HEK293 (cell line): Measurements from ENCODE around the gene DLX5.
"Not testable (repeated sequence)": the region's sequence is repeated elsewhere in the genome, so short reads cannot be mapped to it uniquely, and the experiment has no call there.

Source experiments
- CTCF ChIA-PET: fragments of 350-600 bp; formaldehyde crosslinking; extraction: SDS; loops from one replicate; lab custom pipeline; 2021; ENCODE audit warnings: antibody characterized with exemption; lab: Yijun Ruan, JAX
- POLR2A ChIA-PET: fragments of 300-600 bp; formaldehyde crosslinking; extraction: SDS; loops from one replicate; lab custom pipeline; 2020; ENCODE audit warnings: antibody characterized with exemption, inconsistent platforms; lab: Yijun Ruan, JAX
- H3K27ac ChIP-seq: fragments of 200-500 bp; sonication (Bioruptor generic); 2 replicates; pipeline ENCODE4 v1.5.1; 2014; ENCODE audit warnings: low read depth, low read length, control low read depth, inconsistent platforms; ENCODE audit errors: extremely low read depth
- H3K36me3 ChIP-seq, 2 experiments: fragments of 200-500 bp in 1 of 2; sonication (Bioruptor generic) in 1 of 2; 1 replicate in 1 of 2; 2 replicates in 1 of 2; pipeline ENCODE4 v1.5.1; 2014 to 2017; ENCODE audit warnings: inconsistent platforms in 2 of 2, low read length in 2 of 2; ENCODE audit not compliant: control insufficient read depth in 2 of 2, insufficient read depth in 1 of 2
- H3K4me1 ChIP-seq: fragments of 200-500 bp; sonication (Bioruptor generic); 2 replicates; pipeline ENCODE4 v1.5.1; 2014; ENCODE audit warnings: mild to moderate bottlenecking, low read length, inconsistent platforms; ENCODE audit not compliant: control insufficient read depth, insufficient read depth
- H3K4me3 ChIP-seq: 2 replicates; pipeline ENCODE4 v1.5.1; 2011; ENCODE audit warnings: low read depth, mild to moderate bottlenecking, control low read depth, low read length, moderate library complexity
- H3K9me3 ChIP-seq: fragments of 200-500 bp; sonication (Bioruptor generic); 2 replicates; pipeline ENCODE4 v1.5.1; 2014; ENCODE audit warnings: low read depth, low read length, inconsistent platforms; ENCODE audit not compliant: control insufficient read depth, insufficient read depth
- BCL11A ChIP-seq: fragments of 450-650 bp; formaldehyde crosslinking; IDR thresholded peaks from 2 replicates; pipeline ENCODE4 v1.5.1; 2016; ENCODE audit warnings: low read depth, missing biosample characterization, missing genetic modification characterization
- GLIS2 ChIP-seq: fragments of 450-650 bp; formaldehyde crosslinking; IDR thresholded peaks from 2 replicates; pipeline ENCODE4 v1.5.1; 2016; ENCODE audit warnings: missing biosample characterization, missing genetic modification characterization
- HOXD13 ChIP-seq: sonication (generic); formaldehyde crosslinking; IDR thresholded peaks from 2 replicates; pipeline ENCODE4 v1.8.0; 2022; ENCODE audit warnings: missing genetic modification reagents, borderline replicate concordance
- IKZF3 ChIP-seq: fragments of 450-650 bp; IDR thresholded peaks from 2 replicates; pipeline ENCODE4 v1.5.0; 2018; ENCODE audit warnings: missing biosample characterization, mild to moderate bottlenecking, missing genetic modification characterization, moderate library complexity
- KLF1 ChIP-seq: fragments of 450-650 bp; formaldehyde crosslinking; IDR thresholded peaks from 2 replicates; pipeline ENCODE4 v1.5.1; 2016; ENCODE audit warnings: missing biosample characterization, missing genetic modification characterization
- MEIS1 ChIP-seq: sonication (generic); formaldehyde crosslinking; IDR thresholded peaks from 2 replicates; pipeline ENCODE4 v1.8.1; 2022; ENCODE audit warnings: missing genetic modification reagents, mild to moderate bottlenecking, borderline replicate concordance
- OVOL3 ChIP-seq: fragments of 450-650 bp; formaldehyde crosslinking; IDR thresholded peaks from 2 replicates; pipeline ENCODE4 v1.5.1; 2016; ENCODE audit warnings: missing biosample characterization, missing genetic modification characterization
- PRDM1 ChIP-seq: fragments of 450-650 bp; formaldehyde crosslinking; IDR thresholded peaks from 2 replicates; pipeline ENCODE4; 2016; ENCODE audit warnings: missing biosample characterization, missing genetic modification characterization
- SP3 ChIP-seq: fragments of 450-650 bp; formaldehyde crosslinking; IDR thresholded peaks from 2 replicates; pipeline ENCODE4 v1.5.1; 2016; ENCODE audit warnings: missing biosample characterization, missing genetic modification characterization
- WT1 ChIP-seq: fragments of 450-650 bp; formaldehyde crosslinking; IDR thresholded peaks from 2 replicates; pipeline ENCODE4 v1.5.1; 2016; ENCODE audit warnings: missing biosample characterization, missing genetic modification characterization
- YY2 ChIP-seq: fragments of 450-650 bp; formaldehyde crosslinking; IDR thresholded peaks from 2 replicates; pipeline ENCODE4 v1.5.1; 2016; ENCODE audit warnings: missing biosample characterization, missing genetic modification characterization
- ZEB2 ChIP-seq: fragments of 450-650 bp; formaldehyde crosslinking; IDR thresholded peaks from 2 replicates; pipeline ENCODE4 v1.5.1; 2016; ENCODE audit warnings: missing biosample characterization, missing genetic modification characterization
- ZNF112 ChIP-seq: fragments of 450-650 bp; formaldehyde crosslinking; IDR thresholded peaks from 2 replicates; pipeline ENCODE4 v1.5.0; 2017; ENCODE audit warnings: missing biosample characterization, missing genetic modification characterization
- ZNF114 ChIP-seq: fragments of 450-650 bp; formaldehyde crosslinking; IDR thresholded peaks from 2 replicates; pipeline ENCODE4 v1.5.0; 2017; ENCODE audit warnings: missing biosample characterization, missing genetic modification characterization
- ZNF140 ChIP-seq: fragments of 450-650 bp; formaldehyde crosslinking; IDR thresholded peaks from 2 replicates; pipeline ENCODE4 v1.5.1; 2016; ENCODE audit warnings: missing biosample characterization, missing genetic modification characterization
- ZNF155 ChIP-seq: fragments of 450-650 bp; formaldehyde crosslinking; IDR thresholded peaks from 2 replicates; pipeline ENCODE4 v1.5.1; 2016; ENCODE audit warnings: missing biosample characterization, missing genetic modification characterization
- ZNF174 ChIP-seq: fragments of 450-650 bp; formaldehyde crosslinking; IDR thresholded peaks from 2 replicates; pipeline ENCODE4 v1.5.0; 2017; ENCODE audit warnings: missing biosample characterization, mild to moderate bottlenecking, missing genetic modification characterization
- ZNF211 ChIP-seq: fragments of 450-650 bp; formaldehyde crosslinking; IDR thresholded peaks from 2 replicates; pipeline ENCODE4 v1.5.1; 2016; ENCODE audit warnings: low read depth, missing biosample characterization, missing genetic modification characterization
- ZNF24 ChIP-seq: fragments of 450-650 bp; formaldehyde crosslinking; IDR thresholded peaks from 2 replicates; pipeline ENCODE4 v1.5.1; 2016; ENCODE audit warnings: missing biosample characterization, missing genetic modification characterization
- ZNF292 ChIP-seq: fragments of 450-650 bp; formaldehyde crosslinking; IDR thresholded peaks from 2 replicates; pipeline ENCODE4 v1.5.1; 2016; ENCODE audit warnings: low read depth, missing biosample characterization, missing genetic modification characterization, borderline replicate concordance
- ZNF560 ChIP-seq: fragments of 450-650 bp; formaldehyde crosslinking; IDR thresholded peaks from 2 replicates; pipeline ENCODE4 v1.5.1; 2017; ENCODE audit warnings: missing biosample characterization, missing genetic modification characterization, borderline replicate concordance
- ZNF571 ChIP-seq: fragments of 450-650 bp; formaldehyde crosslinking; IDR thresholded peaks from 2 replicates; pipeline ENCODE4 v1.5.0; 2017; ENCODE audit warnings: missing biosample characterization, missing genetic modification characterization
- ZNF664 ChIP-seq: fragments of 450-650 bp; formaldehyde crosslinking; IDR thresholded peaks from 2 replicates; pipeline ENCODE4 v1.5.1; 2016; ENCODE audit warnings: missing biosample characterization, missing genetic modification characterization
- ZNF792 ChIP-seq: fragments of 450-650 bp; formaldehyde crosslinking; IDR thresholded peaks from 2 replicates; pipeline ENCODE4 v1.5.1; 2016; ENCODE audit warnings: missing biosample characterization, missing genetic modification characterization
- ZXDB ChIP-seq: fragments of 450-650 bp; formaldehyde crosslinking; IDR thresholded peaks from 2 replicates; pipeline ENCODE4 v1.5.1; 2016; ENCODE audit warnings: missing biosample characterization, missing genetic modification characterization
- TF ChIP-seq, protein P1 (sequence below): fragments of 450-650 bp; formaldehyde crosslinking; optimal IDR thresholded peaks from 2 replicates; pipeline ENCODE3; 2016; ENCODE audit warnings: missing biosample characterization, mild to moderate bottlenecking, missing genetic modification characterization
- TF ChIP-seq, protein P2 (sequence below): fragments of 450-650 bp; formaldehyde crosslinking; IDR thresholded peaks from 2 replicates; pipeline ENCODE4 v1.5.1; 2017; ENCODE audit warnings: missing biosample characterization, missing genetic modification characterization
- TF ChIP-seq, protein P3 (sequence below): fragments of 450-650 bp; formaldehyde crosslinking; IDR thresholded peaks from 2 replicates; pipeline ENCODE4 v1.5.1; 2016; ENCODE audit warnings: missing biosample characterization, missing genetic modification characterization

Gene DLX5

DNA sequence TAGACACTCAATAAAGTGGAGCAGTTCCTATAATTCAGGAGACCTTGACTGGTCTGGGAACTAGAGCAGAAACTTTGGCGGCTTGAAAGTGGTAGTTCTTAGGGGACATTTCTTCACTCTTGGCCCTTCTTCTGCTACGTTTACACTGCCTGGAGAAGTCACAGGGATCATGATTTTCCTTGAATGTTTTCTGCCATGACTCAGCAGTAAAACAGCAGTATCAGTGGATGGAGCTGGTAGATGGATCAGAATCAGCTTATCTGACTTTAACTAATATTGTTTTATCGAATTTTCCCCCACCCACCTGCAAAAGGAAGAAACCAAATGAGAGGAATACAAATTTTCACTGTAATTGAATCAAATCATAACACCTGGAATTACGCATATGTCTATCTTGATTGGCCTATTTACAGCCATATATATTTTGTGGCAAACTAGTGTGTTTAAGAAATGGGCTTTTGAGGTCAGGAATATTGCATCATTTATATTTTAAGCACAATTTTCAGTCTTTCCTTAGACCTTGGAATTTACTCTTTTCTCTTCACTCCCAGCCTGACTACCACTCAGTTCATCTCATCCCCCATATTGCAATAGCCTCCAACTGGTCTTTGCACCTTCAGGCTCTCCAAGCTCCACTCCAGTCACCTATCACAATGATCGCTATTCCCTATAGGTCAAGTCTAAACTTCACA lies 14.9 kb upstream of the DLX5 start:
- Histone ChIP-seq H3K27ac (no peak overlapping the region), H3K4me3 (no peak overlapping the region)
- CTCF ChIA-PET, result no interaction called here
- TF ChIP-seq ZNF112 (tag by site-specific recombination), result no peak
- TF ChIP-seq PRDM1 (tag by site-specific recombination), result no peak
- TF ChIP-seq, all 188 proteins: peak for 0
- Histone ChIP-seq H3K4me1 (no peaks in the 10 kb centered on the region), H3K9me3 (no peaks in the 10 kb centered on the region), H3K36me3 (no peaks in the 10 kb centered on the region)
- POLR2A ChIA-PET, result no interaction called here

DNA sequence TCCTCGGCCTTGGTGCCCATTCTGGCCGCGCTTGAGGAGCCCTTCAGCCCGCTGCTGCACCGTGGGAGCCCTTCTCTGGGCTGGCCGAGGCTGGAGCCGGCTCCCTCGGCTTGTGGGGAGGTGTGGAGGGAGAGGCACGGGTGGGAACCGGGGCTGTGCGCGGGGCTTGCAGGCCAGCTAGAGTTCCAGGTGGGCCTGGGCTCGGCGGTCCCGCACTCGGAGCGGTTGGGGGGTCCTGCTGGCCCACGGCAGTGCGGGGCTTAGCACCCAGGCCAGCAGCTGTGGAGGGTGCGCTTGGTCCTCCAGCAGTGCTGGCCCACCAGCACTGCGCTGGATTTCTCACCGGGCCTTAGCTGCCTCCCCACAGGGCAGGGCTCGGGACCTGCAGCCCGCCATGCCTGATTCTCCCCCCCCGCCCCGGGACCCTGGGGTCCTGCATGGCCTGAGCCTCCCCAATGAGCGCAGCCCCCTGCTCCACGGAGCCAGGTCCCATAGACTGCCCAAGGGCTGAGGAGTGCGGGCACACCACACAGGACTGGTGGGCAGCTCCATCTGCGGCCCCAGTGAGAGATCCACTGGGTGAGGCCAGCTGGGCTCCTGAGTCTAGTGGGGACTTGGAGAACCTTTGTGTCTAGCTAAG lies 9.7 kb upstream of the DLX5 start:
- POLR2A ChIA-PET, H3K9me3 ChIP-seq, H3K36me3 ChIP-seq, H3K4me3 ChIP-seq, H3K27ac ChIP-seq, H3K4me1 ChIP-seq: not testable (repeated sequence)
- CTCF ChIA-PET, result interaction anchor here (0.6 kb wide), 1 partner anchor 10 kb away, joined by 3 read pairs; no protein-coding TSS in a partner anchor

DNA sequence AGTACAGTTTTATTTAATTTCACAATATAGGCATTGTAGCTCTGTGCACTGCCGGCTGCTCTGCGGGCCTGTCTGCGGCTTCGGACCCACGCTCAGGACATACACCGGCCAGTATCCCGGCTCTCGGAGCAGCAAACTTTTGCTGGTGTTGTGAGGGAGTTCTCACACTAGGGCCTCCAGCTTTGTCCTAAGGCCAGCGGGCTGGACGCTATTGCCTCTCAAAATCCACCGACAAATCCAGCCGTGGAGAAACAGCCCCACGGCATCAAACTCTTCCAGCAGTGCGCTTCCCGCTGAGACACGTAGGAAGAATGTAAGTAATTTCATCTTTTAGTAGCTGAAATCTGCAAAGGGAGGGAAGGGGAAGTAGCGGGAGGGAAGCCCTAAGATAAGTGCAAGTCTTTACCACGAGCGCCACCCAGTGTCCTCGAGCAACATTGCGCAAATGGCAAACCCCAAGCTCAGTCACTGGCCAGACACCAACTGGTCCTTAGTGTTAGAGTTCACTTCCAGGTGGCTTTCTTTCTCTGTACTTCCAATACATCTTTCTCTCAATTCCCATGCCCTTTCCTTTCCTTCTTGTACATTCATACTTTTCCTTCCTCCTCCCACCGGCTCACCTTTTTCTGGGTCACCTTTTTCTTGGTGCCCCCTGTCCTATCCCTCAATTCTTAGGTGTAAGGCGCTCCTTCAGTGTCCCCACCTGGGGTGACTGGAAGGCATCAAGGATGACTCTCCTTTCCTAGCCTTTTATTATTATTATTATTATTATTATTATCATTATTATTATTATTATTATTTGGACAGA lies 3.0 kb upstream of the DLX5 start:
- Histone ChIP-seq H3K36me3 (no peaks in the 10 kb centered on the region), H3K9me3 (no peaks in the 10 kb centered on the region), H3K4me1 (no peaks in the 10 kb centered on the region; the same call in 1 of the 2 replicates), H3K27ac (no peak overlapping the region), H3K4me3 (peak overlapping the region; percentile 6; the same call in 1 of the 2 replicates)
- ChIA-PET POLR2A (interaction anchor here (1.7 kb wide), 1 partner anchor 22 kb away, joined by 6 read pairs; no protein-coding TSS in a partner anchor), CTCF (interaction anchor here (0.6 to 4.5 kb wide), 37 partner anchors 9 to 1304 kb away, joined by 3 to 35 read pairs (median 3); partner anchors contain the start of gene DLX6)
- no peak for TF ChIP-seq ZNF664 (tag by site-specific recombination)
- no peak for TF ChIP-seq GLIS2 (tag by site-specific recombination)
- no peak for TF ChIP-seq SP3 (tag by site-specific recombination)
- 0 out of 2 replicates have a peak, but pooled peaks have one; percentile 48 for TF ChIP-seq IKZF3 (tag by site-specific recombination)
- no peak for TF ChIP-seq HOXD13 (CRISPR knock-in tag)
- TF ChIP-seq ZNF211, result no peak
- no peak for TF ChIP-seq KLF1 (tag by site-specific recombination)
- no peak for TF ChIP-seq ZNF140
- TF ChIP-seq, protein P1, sequence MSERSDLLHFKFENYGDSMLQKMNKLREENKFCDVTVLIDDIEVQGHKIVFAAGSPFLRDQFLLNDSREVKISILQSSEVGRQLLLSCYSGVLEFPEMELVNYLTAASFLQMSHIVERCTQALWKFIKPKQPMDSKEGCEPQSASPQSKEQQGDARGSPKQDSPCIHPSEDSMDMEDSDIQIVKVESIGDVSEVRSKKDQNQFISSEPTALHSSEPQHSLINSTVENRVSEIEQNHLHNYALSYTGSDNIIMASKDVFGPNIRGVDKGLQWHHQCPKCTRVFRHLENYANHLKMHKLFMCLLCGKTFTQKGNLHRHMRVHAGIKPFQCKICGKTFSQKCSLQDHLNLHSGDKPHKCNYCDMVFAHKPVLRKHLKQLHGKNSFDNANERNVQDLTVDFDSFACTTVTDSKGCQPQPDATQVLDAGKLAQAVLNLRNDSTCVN (tag by site-specific recombination), result no peak
- TF ChIP-seq, protein P2, sequence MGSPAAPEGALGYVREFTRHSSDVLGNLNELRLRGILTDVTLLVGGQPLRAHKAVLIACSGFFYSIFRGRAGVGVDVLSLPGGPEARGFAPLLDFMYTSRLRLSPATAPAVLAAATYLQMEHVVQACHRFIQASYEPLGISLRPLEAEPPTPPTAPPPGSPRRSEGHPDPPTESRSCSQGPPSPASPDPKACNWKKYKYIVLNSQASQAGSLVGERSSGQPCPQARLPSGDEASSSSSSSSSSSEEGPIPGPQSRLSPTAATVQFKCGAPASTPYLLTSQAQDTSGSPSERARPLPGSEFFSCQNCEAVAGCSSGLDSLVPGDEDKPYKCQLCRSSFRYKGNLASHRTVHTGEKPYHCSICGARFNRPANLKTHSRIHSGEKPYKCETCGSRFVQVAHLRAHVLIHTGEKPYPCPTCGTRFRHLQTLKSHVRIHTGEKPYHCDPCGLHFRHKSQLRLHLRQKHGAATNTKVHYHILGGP (tag by site-specific recombination), result no peak
- no peak for TF ChIP-seq ZNF560 (tag by site-specific recombination)
- TF ChIP-seq ZEB2 (tag by site-specific recombination), result 0 out of 2 replicates have a peak, but pooled peaks have one; percentile 52
- TF ChIP-seq ZNF155 (tag by site-specific recombination), result no peak
- TF ChIP-seq WT1 (tag by site-specific recombination), result no peak
- TF ChIP-seq ZNF114, result no peak
- no peak for TF ChIP-seq ZXDB (tag by site-specific recombination)
- TF ChIP-seq ZNF571 (tag by site-specific recombination), result no peak
- no peak for TF ChIP-seq ZNF792
- no peak for TF ChIP-seq ZNF292
- TF ChIP-seq ZNF24 (tag by site-specific recombination), result no peak
- TF ChIP-seq ZNF174 (tag by site-specific recombination), result no peak
- TF ChIP-seq MEIS1 (CRISPR knock-in tag), result no peak
- TF ChIP-seq, protein P3, sequence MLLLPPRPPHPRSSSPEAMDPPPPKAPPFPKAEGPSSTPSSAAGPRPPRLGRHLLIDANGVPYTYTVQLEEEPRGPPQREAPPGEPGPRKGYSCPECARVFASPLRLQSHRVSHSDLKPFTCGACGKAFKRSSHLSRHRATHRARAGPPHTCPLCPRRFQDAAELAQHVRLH (tag by site-specific recombination), result no peak
- no peak for TF ChIP-seq BCL11A
- TF ChIP-seq OVOL3 (tag by site-specific recombination), result no peak
- no peak for TF ChIP-seq YY2 (tag by site-specific recombination)
